Glutamatergic neuron (in vitro differentiated cells): ENCODE results near the gene TH. TPM values are rescaled to one million over a fixed set of nuclear protein-coding genes. Genes with fewer than 3 reads are reported as not detected.

ENCODE experiments used
- DNase-seq: peaks from one replicate; pipeline ENCODE4 v3.0.0; 2022
- H3K27ac Mint-ChIP-seq: one replicate; pipeline ENCODE4 v1.8.0; 2020; ENCODE audit warnings: mild to moderate bottlenecking, mixed read lengths, inconsistent platforms; ENCODE audit not compliant: unreplicated experiment
- H3K27me3 Mint-ChIP-seq: one replicate; pipeline ENCODE4 v1.8.0; 2020; ENCODE audit warnings: mild to moderate bottlenecking, moderate library complexity, mixed read lengths, inconsistent platforms; ENCODE audit not compliant: unreplicated experiment
- H3K36me3 Mint-ChIP-seq: one replicate; pipeline ENCODE4 v1.8.0; 2020; ENCODE audit warnings: mild to moderate bottlenecking, mixed read lengths, inconsistent platforms; ENCODE audit not compliant: unreplicated experiment
- H3K4me1 Mint-ChIP-seq: one replicate; pipeline ENCODE4 v1.8.0; 2020; ENCODE audit warnings: mild to moderate bottlenecking, low read depth, mixed read lengths, inconsistent platforms; ENCODE audit not compliant: unreplicated experiment
- H3K4me3 Mint-ChIP-seq: one replicate; pipeline ENCODE4 v1.8.0; 2020; ENCODE audit warnings: mild to moderate bottlenecking, mixed read lengths, inconsistent platforms; ENCODE audit not compliant: unreplicated experiment
- H3K9me3 Mint-ChIP-seq: one replicate; pipeline ENCODE4 v1.8.0; 2020; ENCODE audit warnings: mild to moderate bottlenecking, moderate library complexity, mixed read lengths, inconsistent platforms; ENCODE audit not compliant: unreplicated experiment
- CTCF ChIP-seq: fragments of 200-600 bp; sonication (generic); IDR thresholded peaks from one replicate; pipeline ENCODE4 v1.5.0; 2021; ENCODE audit not compliant: partially characterized antibody, unreplicated experiment
- total RNA-seq: library from RNA; stranded (reverse); fragmentation: NEBNext Ultra II Directional; extraction: Animal tissue kit (Norgen Biotek cat#: 25700); gene quantifications from one replicate; pipeline ENCODE4 v1.2.1, GENCODE V29; 2021; ENCODE audit not compliant: unreplicated experiment

Gene TH
- total RNA-seq, 1 donor from 2014 or later, result not detected

- H3K4me3 Mint-ChIP-seq, result no peak overlapping the region
- H3K27ac Mint-ChIP-seq, result no peak overlapping the region
- H3K36me3 Mint-ChIP-seq, result no peaks in the 10 kb centered on the region
- peaks cover 3% of the 10 kb centered on the region for H3K4me1 Mint-ChIP-seq
- DNase-seq, result peak; percentile 10
- no peak for TF ChIP-seq CTCF
- peaks cover 12% of the 10 kb centered on the region for H3K9me3 Mint-ChIP-seq
- peaks cover 10% of the 10 kb centered on the region for H3K27me3 Mint-ChIP-seq
Observed at GRCh38 chr11:2199466-2200341, 28.1 kb upstream of the TH start.

- H3K27me3 Mint-ChIP-seq, result peaks cover 10% of the 10 kb centered on the region
- H3K4me3 Mint-ChIP-seq, result no peak overlapping the region
- H3K27ac Mint-ChIP-seq, result no peak overlapping the region
- H3K4me1 Mint-ChIP-seq, result peaks cover 3% of the 10 kb centered on the region
- no peak for TF ChIP-seq CTCF
- DNase-seq, result no peak
- no peaks in the 10 kb centered on the region for H3K36me3 Mint-ChIP-seq
- peaks cover 12% of the 10 kb centered on the region for H3K9me3 Mint-ChIP-seq
Observed at GRCh38 chr11:2198621-2199365, 27.2 kb upstream of the TH start.

- H3K27me3 Mint-ChIP-seq, result peaks cover 10% of the 10 kb centered on the region
- DNase-seq, result no peak
- H3K4me1 Mint-ChIP-seq, result peaks cover 3% of the 10 kb centered on the region
- H3K27ac Mint-ChIP-seq, result peak overlapping the region; percentile 44
- no peaks in the 10 kb centered on the region for H3K36me3 Mint-ChIP-seq
- peaks cover 13% of the 10 kb centered on the region for H3K9me3 Mint-ChIP-seq
- TF ChIP-seq CTCF, result no peak
- no peak overlapping the region for H3K4me3 Mint-ChIP-seq
Observed at GRCh38 chr11:2197771-2198520, 26.3 kb upstream of the TH start.

- Mint-ChIP-seq H3K4me3 (no peak overlapping the region), H3K36me3 (no peaks in the 10 kb centered on the region), H3K27me3 (peaks cover 10% of the 10 kb centered on the region), H3K4me1 (peaks cover 3% of the 10 kb centered on the region), H3K9me3 (peaks cover 13% of the 10 kb centered on the region), H3K27ac (no peak overlapping the region)
- peak; percentile 62 for TF ChIP-seq CTCF
- peak; percentile 91 for DNase-seq
Observed at GRCh38 chr11:2196970-2197770, 25.6 kb upstream of the TH start.
